Activated CD8-positive, alpha-beta memory T cell treated with anti-CD3 and anti-CD28 coated beads for 4 hours (primary cell): Measurements from ENCODE around the gene BTBD18.
"Not testable (repeated sequence)": the region's sequence is repeated elsewhere in the genome, so short reads cannot be mapped to it uniquely, and the experiment has no call there.

Source experiments
- DNase-seq, 2 donors: peaks; one replicate each; pipeline ENCODE4 v3.0.0-alpha.2; 2020; ENCODE audit warnings: low read depth in 2 of 2

The BTBD18 gene

GRCh38 chr11:57729479-57729878 is 22.1 kb downstream of the BTBD18 start:
- no peak for DNase-seq

GRCh38 chr11:57728829-57729228 is 22.8 kb downstream of the BTBD18 start:
- DNase-seq: no peak

GRCh38 chr11:57727185-57727584 is 24.4 kb downstream of the BTBD18 start:
- no peak for DNase-seq

- DNase-seq: not testable (repeated sequence)
Measured at GRCh38 chr11:57716726-57717125, 34.9 kb downstream of the BTBD18 start.

- no peak for DNase-seq
Measured at GRCh38 chr11:57713835-57714234, 37.8 kb downstream of the BTBD18 start.

GRCh38 chr11:57712256-57713150 is 39.1 kb downstream of the BTBD18 start, which contains the start of gene TMX2:
TSS of gene TMX2 (plus strand) at chr11:57712593. CDS start at chr11:57712619, 26 bp downstream.
- peak; percentile 79 to 83 for DNase-seq

GRCh38 chr11:57711414-57712255 is 40.0 kb downstream of the BTBD18 start, which contains the start of gene MED19:
TSS of gene MED19 (minus strand) at chr11:57712215. CDS start at chr11:57712179, 36 bp downstream.
- peak; percentile 55 to 62 for DNase-seq

GRCh38 chr11:57709802-57710367 is 41.7 kb downstream of the BTBD18 start:
- DNase-seq: no peak

- DNase-seq: not testable (repeated sequence)
Measured at GRCh38 chr11:57705432-57705831, 46.2 kb downstream of the BTBD18 start.

GRCh38 chr11:57704932-57705331 is 46.7 kb downstream of the BTBD18 start:
- no peak for DNase-seq

GRCh38 chr11:57703341-57703740 is 48.3 kb downstream of the BTBD18 start:
- DNase-seq: no peak

GRCh38 chr11:57700425-57700824 is 51.2 kb downstream of the BTBD18 start:
- DNase-seq: no peak

- no peak for DNase-seq
Measured at GRCh38 chr11:57699813-57700212, 51.8 kb downstream of the BTBD18 start.

- no peak for DNase-seq
Measured at GRCh38 chr11:57698843-57699365, 52.7 kb downstream of the BTBD18 start.
